Body of pancreas (tissue), 4 donors: ENCODE measurements around the gene TNS2.

Source experiments
- CTCF ChIP-seq, 7 experiments: fragments of 450-650 bp in 4 of 7; fragments of 200-600 bp in 3 of 7; sonication (generic) in 3 of 7; IDR thresholded peaks; one replicate each; pipeline ENCODE4 v1.5.1; 2016 to 2019; ENCODE audit warnings: antibody characterized with exemption in 7 of 7
- POLR2A ChIP-seq, 3 donors: fragments of 450-650 bp; IDR thresholded peaks; one replicate each; pipeline ENCODE4 v1.6.1; 2016; ENCODE audit warnings: antibody characterized with exemption in 3 of 3, mild to moderate bottlenecking in 2 of 3

DNA sequence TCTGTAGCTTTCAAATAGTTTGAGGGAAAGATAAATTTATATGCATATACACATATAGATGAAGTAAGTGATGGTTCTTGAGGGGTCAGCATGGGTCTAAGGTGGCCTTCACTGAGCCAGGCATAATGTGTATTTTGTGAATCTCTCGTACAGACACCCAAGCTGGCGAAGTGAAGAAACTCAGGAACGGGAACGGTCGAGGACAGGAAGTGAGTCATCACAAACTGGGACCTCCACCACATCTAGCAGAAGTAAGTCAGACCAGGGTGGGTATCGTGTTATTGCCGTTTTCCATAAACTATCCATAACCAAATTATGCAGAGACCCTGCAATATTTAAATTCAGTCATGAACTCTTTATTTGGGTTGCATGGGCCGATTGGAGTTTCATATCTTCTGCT, 15.4 kb upstream of the TNS2 start:
- no peak for TF ChIP-seq CTCF (IDR thresholded peaks at IDR 0.05)
- TF ChIP-seq POLR2A (IDR thresholded peaks at IDR 0.05): no peak
